Karpas-422 (cell line): Measurements from ENCODE around the gene LIMS2. TPM values are rescaled to one million over a fixed set of nuclear protein-coding genes. Genes with fewer than 3 reads are reported as not detected.
A peak's percentile ranks its signal among the peaks of the same experiment; 100 is the strongest.

ENCODE experiments used
- DNase-seq: peaks from one replicate; pipeline ENCODE4 v3.0.0-alpha.2; 2015
- H2AFZ ChIP-seq: fragments of 200-600 bp; sonication (generic); 2 replicates; pipeline ENCODE4 v1.6.1; 2014; ENCODE audit warnings: antibody characterized with exemption, low read length, mixed read lengths
- H3K27ac ChIP-seq: fragments of 200-600 bp; sonication (generic); 2 replicates; pipeline ENCODE4 v1.5.1; 2014; ENCODE audit warnings: mild to moderate bottlenecking, low read length, moderate library complexity
- H3K27me3 ChIP-seq: fragments of 200-600 bp; sonication (generic); 2 replicates; pipeline ENCODE4 v1.6.1; 2014; ENCODE audit warnings: low read length, mixed read lengths
- H3K36me3 ChIP-seq: fragments of 200-600 bp; sonication (generic); 2 replicates; pipeline ENCODE4 v1.6.1; 2014; ENCODE audit warnings: low read length, mixed read lengths; ENCODE audit not compliant: insufficient read depth
- H3K4me1 ChIP-seq: fragments of 200-600 bp; sonication (generic); 2 replicates; pipeline ENCODE4 v1.6.1; 2014; ENCODE audit warnings: mild to moderate bottlenecking, low read length, mixed read lengths
- H3K4me2 ChIP-seq: fragments of 200-600 bp; sonication (generic); 2 replicates; pipeline ENCODE4 v1.6.1; 2014; ENCODE audit warnings: low read length, low read depth, mild to moderate bottlenecking; ENCODE audit not compliant: poor library complexity, severe bottlenecking
- H3K4me3 ChIP-seq: fragments of 200-600 bp; sonication (generic); 2 replicates; pipeline ENCODE4 v1.5.1; 2014; ENCODE audit warnings: mild to moderate bottlenecking, antibody characterized with exemption, low read length, mixed read lengths
- H3K79me2 ChIP-seq: fragments of 200-600 bp; sonication (generic); 2 replicates; pipeline ENCODE4 v1.6.1; 2014; ENCODE audit warnings: mild to moderate bottlenecking, low read length, mixed read lengths
- H3K9ac ChIP-seq: fragments of 200-600 bp; sonication (generic); 2 replicates; pipeline ENCODE4 v1.6.0; 2014; ENCODE audit warnings: low read length
- H3K9me2 ChIP-seq: fragments of 200-600 bp; sonication (generic), shearing (Covaris generic); replicated peaks from 2 replicates; pipeline ENCODE4 v1.6.0; 2014; ENCODE audit warnings: mild to moderate bottlenecking, low read length, moderate library complexity; ENCODE audit not compliant: insufficient read depth
- H3K9me3 ChIP-seq: fragments of 300-700, 200-600 bp; sonication (generic); 2 replicates; pipeline ENCODE4 v1.6.1; 2014; ENCODE audit warnings: low read length, mixed read lengths
- H4K20me1 ChIP-seq: fragments of 200-600 bp; sonication (generic); 2 replicates; pipeline ENCODE4 v1.6.1; 2014; ENCODE audit warnings: mild to moderate bottlenecking, antibody characterized with exemption, low read length, low read depth; ENCODE audit not compliant: insufficient read depth
- total RNA-seq: library from RNA; depleted of rRNA; stranded (reverse); fragments of >200 nt; shearing (Covaris generic); gene quantifications from 2 replicates; pipeline ENCODE4 v1.2.3, GENCODE V29; 2014; ENCODE audit warnings: low replicate concordance

LIMS2 gene
- total RNA-seq, 1 experiment from 2014 or later, result 0.56 TPM

DNA sequence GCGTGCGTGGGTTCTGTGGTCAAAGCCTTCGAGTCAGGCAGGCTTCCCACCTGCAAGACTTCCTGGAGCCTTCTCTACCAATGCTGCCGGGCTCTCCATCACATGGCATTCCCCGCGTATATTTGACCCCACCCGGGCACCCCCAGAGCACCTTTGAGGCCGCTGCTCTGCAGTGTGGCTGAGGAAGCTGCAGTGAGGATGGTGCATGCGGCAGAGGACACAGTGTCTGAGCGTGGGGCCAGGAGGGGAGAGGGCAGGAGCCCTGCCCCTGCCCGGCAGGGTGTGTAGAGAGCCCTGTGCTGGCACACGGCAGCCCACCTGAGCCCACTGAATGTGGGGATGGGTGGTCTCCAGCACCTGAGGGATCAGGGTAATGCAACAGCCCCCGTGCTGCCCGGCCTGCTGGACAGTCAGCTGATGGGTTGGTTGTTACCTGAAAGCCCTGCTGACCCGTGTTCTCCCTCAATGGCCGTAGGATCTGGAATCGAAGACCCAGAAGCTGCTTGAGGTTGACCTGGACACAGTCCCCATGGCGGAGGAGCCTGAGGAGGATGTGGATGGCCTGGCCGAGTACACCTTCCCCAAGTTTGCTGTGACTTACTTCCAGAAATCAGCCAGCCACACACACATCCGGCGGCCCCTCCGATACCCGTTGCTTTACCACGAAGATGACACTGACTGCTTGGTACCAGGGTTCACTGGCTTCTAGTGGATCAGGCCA, 66.1 kb downstream of the LIMS2 start:
- Histone ChIP-seq H2AFZ (no peak overlapping the region), H3K27ac (no peak overlapping the region), H3K79me2 (no peaks in the 10 kb centered on the region), H3K36me3 (no peaks in the 10 kb centered on the region), H3K4me2 (no peak overlapping the region), H3K9me3 (no peaks in the 10 kb centered on the region), H4K20me1 (no peaks in the 10 kb centered on the region), H3K4me1 (peaks cover 20% of the 10 kb centered on the region), H3K27me3 (no peaks in the 10 kb centered on the region; the same call in 1 of the 2 replicates), H3K9me2 (no peaks in the 10 kb centered on the region), H3K9ac (no peak overlapping the region), H3K4me3 (no peak overlapping the region)
- DNase-seq, result no peak

GRCh38 chr2:127608061-127609030, 67.0 kb downstream of the LIMS2 start:
- H3K4me1 ChIP-seq, result peaks cover 20% of the 10 kb centered on the region
- H3K9ac ChIP-seq, result no peak overlapping the region
- no peak overlapping the region for H3K4me3 ChIP-seq

GRCh38 chr2:127607399-127607908, 67.9 kb downstream of the LIMS2 start:
- Histone ChIP-seq H3K4me2 (no peak overlapping the region), H3K9me2 (no peaks in the 10 kb centered on the region), H3K36me3 (no peaks in the 10 kb centered on the region), H3K27me3 (no peaks in the 10 kb centered on the region; the same call in 1 of the 2 replicates), H4K20me1 (no peaks in the 10 kb centered on the region), H2AFZ (no peak overlapping the region), H3K9me3 (no peaks in the 10 kb centered on the region), H3K9ac (no peak overlapping the region), H3K79me2 (no peaks in the 10 kb centered on the region), H3K27ac (no peak overlapping the region), H3K4me3 (no peak overlapping the region), H3K4me1 (peaks cover 20% of the 10 kb centered on the region)
- no peak for DNase-seq

More at GRCh38 chr2:127608061-127609030, 67.0 kb downstream of the LIMS2 start:
- H3K36me3 ChIP-seq, result no peaks in the 10 kb centered on the region
- H3K4me2 ChIP-seq, result no peak overlapping the region
- no peaks in the 10 kb centered on the region for H3K9me3 ChIP-seq
- no peaks in the 10 kb centered on the region; the same call in 1 of the 2 replicates for H3K27me3 ChIP-seq
- no peaks in the 10 kb centered on the region for H3K79me2 ChIP-seq
- H3K9me2 ChIP-seq, result no peaks in the 10 kb centered on the region
- H3K27ac ChIP-seq, result no peak overlapping the region
- H2AFZ ChIP-seq, result no peak overlapping the region
- DNase-seq, result no peak
- no peaks in the 10 kb centered on the region for H4K20me1 ChIP-seq

- no peak overlapping the region for H3K4me3 ChIP-seq
- H3K4me2 ChIP-seq, result no peak overlapping the region
- H3K27me3 ChIP-seq, result no peaks in the 10 kb centered on the region; the same call in 1 of the 2 replicates
- H4K20me1 ChIP-seq, result no peaks in the 10 kb centered on the region
- no peaks in the 10 kb centered on the region for H3K9me2 ChIP-seq
- no peak for DNase-seq
- H3K9ac ChIP-seq, result no peak overlapping the region
- no peaks in the 10 kb centered on the region for H3K79me2 ChIP-seq
- H3K27ac ChIP-seq, result no peak overlapping the region
- H3K4me1 ChIP-seq, result peaks cover 20% of the 10 kb centered on the region
- H3K9me3 ChIP-seq, result no peaks in the 10 kb centered on the region
- H2AFZ ChIP-seq, result no peak overlapping the region
- H3K36me3 ChIP-seq, result no peaks in the 10 kb centered on the region
These were observed 68.5 kb downstream of the LIMS2 start for GRCh38 chr2:127606625-127607398.

GRCh38 chr2:127605691-127606263, 69.6 kb downstream of the LIMS2 start:
- no peaks in the 10 kb centered on the region for H3K9me3 ChIP-seq
- H3K27me3 ChIP-seq, result no peaks in the 10 kb centered on the region; the same call in 1 of the 2 replicates
- H3K4me1 ChIP-seq, result peaks cover 20% of the 10 kb centered on the region
- H3K9me2 ChIP-seq, result no peaks in the 10 kb centered on the region
- H3K79me2 ChIP-seq, result no peaks in the 10 kb centered on the region
- no peak overlapping the region for H3K4me3 ChIP-seq
- peak; percentile 48 for DNase-seq
- H3K27ac ChIP-seq, result no peak overlapping the region
- no peak overlapping the region for H2AFZ ChIP-seq
- no peak overlapping the region for H3K4me2 ChIP-seq
- H4K20me1 ChIP-seq, result no peaks in the 10 kb centered on the region
- H3K9ac ChIP-seq, result no peak overlapping the region
- H3K36me3 ChIP-seq, result no peaks in the 10 kb centered on the region

- Histone ChIP-seq H3K36me3 (no peaks in the 10 kb centered on the region), H3K9me3 (no peaks in the 10 kb centered on the region), H4K20me1 (no peaks in the 10 kb centered on the region), H3K27ac (no peak overlapping the region), H3K79me2 (no peaks in the 10 kb centered on the region), H3K9me2 (no peaks in the 10 kb centered on the region), H3K4me3 (no peak overlapping the region), H3K9ac (no peak overlapping the region), H2AFZ (no peak overlapping the region), H3K4me2 (no peak overlapping the region), H3K4me1 (peaks cover 20% of the 10 kb centered on the region), H3K27me3 (no peaks in the 10 kb centered on the region; the same call in 1 of the 2 replicates)
- DNase-seq, result no peak
These were observed 70.3 kb downstream of the LIMS2 start for GRCh38 chr2:127604986-127605385.

- no peaks in the 10 kb centered on the region for H3K36me3 ChIP-seq
- no peak overlapping the region for H3K9ac ChIP-seq
- no peaks in the 10 kb centered on the region for H3K9me3 ChIP-seq
- no peak overlapping the region for H3K4me2 ChIP-seq
- no peak overlapping the region for H2AFZ ChIP-seq
- no peaks in the 10 kb centered on the region for H3K9me2 ChIP-seq
- no peaks in the 10 kb centered on the region for H3K79me2 ChIP-seq
- no peaks in the 10 kb centered on the region for H4K20me1 ChIP-seq
- no peak for DNase-seq
- H3K27ac ChIP-seq, result no peak overlapping the region
- no peaks in the 10 kb centered on the region for H3K4me1 ChIP-seq
- H3K4me3 ChIP-seq, result no peak overlapping the region
- H3K27me3 ChIP-seq, result no peaks in the 10 kb centered on the region; the same call in 1 of the 2 replicates
These were observed 76.1 kb downstream of the LIMS2 start for GRCh38 chr2:127599211-127599610.
